ENCODE measurements around the gene GJB2.

GRCh38 chr13:20239748-20240147 is 47.0 kb upstream of the GJB2 start:
- TF ChIP-seq CTCF (IDR thresholded peaks at IDR 0.05 in 2 of 3, conservative IDR thresholded peaks at IDR 0.05 in 1 of 3; ENCODE audit: control insufficient read depth in 2 of 3, extremely low read depth in 1 of 3, insufficient read depth in 1 of 3, low read depth in 3 of 3, low read length in 3 of 3) (no peak), RELA (IDR thresholded peaks at IDR 0.05; ENCODE audit: borderline replicate concordance, partially characterized antibody) (no peak), NR2C2 (IDR thresholded peaks at IDR 0.05; ENCODE audit: borderline replicate concordance, control insufficient read depth, insufficient read length, low read depth) (no peak), CHD1 (IDR thresholded peaks at IDR 0.05; ENCODE audit: low read depth, low read length) (no peak), NR2C1 (IDR thresholded peaks at IDR 0.05) (no peak), POLR2A (IDR thresholded peaks at IDR 0.05; ENCODE audit: low read depth, low read length) (no peak), NRF1 (conservative IDR thresholded peaks at IDR 0.05; ENCODE audit: low read depth, low read length) (no peak), CREM (IDR thresholded peaks at IDR 0.05; ENCODE audit: low read depth) (no peak), SMC3 (IDR thresholded peaks at IDR 0.05; ENCODE audit: borderline replicate concordance, low read length) (no peak), EP300 (IDR thresholded peaks at IDR 0.05; ENCODE audit: borderline replicate concordance in 1 of 2, control insufficient read depth in 1 of 2, low read depth in 2 of 2, low read length in 2 of 2) (no peak), E2F8 (IDR thresholded peaks at IDR 0.05; ENCODE audit: low read depth, partially characterized antibody) (no peak), ZSCAN29 (IDR thresholded peaks at IDR 0.05) (no peak), ASH2L (IDR thresholded peaks at IDR 0.05; ENCODE audit: borderline replicate concordance, low read depth) (no peak)

Data from GM12878 (cell line).